Esophagus squamous epithelium (tissue), 4 donors: Measurements from ENCODE around the gene NECTIN2.

Experiments
- CTCF ChIP-seq, 6 experiments: fragments of 450-650 bp in 4 of 6; fragments of 200-600 bp in 2 of 6; sonication (generic) in 2 of 6; IDR thresholded peaks; one replicate each; pipeline ENCODE4 v1.5.1; 2016 to 2019; ENCODE audit warnings: antibody characterized with exemption in 6 of 6, mild to moderate bottlenecking in 4 of 6, moderate library complexity in 4 of 6
- POLR2A ChIP-seq, 4 donors: fragments of 450-650 bp; IDR thresholded peaks; one replicate each; pipeline ENCODE4 v1.6.1; 2017; ENCODE audit warnings: antibody characterized with exemption in 4 of 4, mild to moderate bottlenecking in 4 of 4, moderate library complexity in 3 of 4

GRCh38 chr19:44863990-44864389, 17.9 kb downstream of the NECTIN2 start:
- TF ChIP-seq CTCF (IDR thresholded peaks at IDR 0.05) = no peak
- TF ChIP-seq POLR2A (IDR thresholded peaks at IDR 0.05) = no peak
